K562 (cell line): ENCODE data around the gene DYNC2I2. TPM values are rescaled to one million over a fixed set of nuclear protein-coding genes. Genes with fewer than 3 reads are reported as not detected.
"Not testable (repeated sequence)": the region's sequence is repeated elsewhere in the genome, so short reads cannot be mapped to it uniquely, and the experiment has no call there.

ENCODE experiments used
- ATF7 ChIP-seq: fragments of 450-650 bp; IDR thresholded peaks from 2 replicates; pipeline ENCODE4 v1.7.1; 2014; ENCODE audit warnings: mild to moderate bottlenecking, moderate library complexity
- C11orf30 ChIP-seq: fragments of 450-650 bp; IDR thresholded peaks from 2 replicates; pipeline ENCODE4 v1.6.1; 2016; ENCODE audit warnings: low read depth, mild to moderate bottlenecking
- CC2D1A ChIP-seq: fragments of 450-650 bp; IDR thresholded peaks from 2 replicates; pipeline ENCODE4 v1.6.1; 2017; ENCODE audit warnings: mild to moderate bottlenecking
- CTBP1 ChIP-seq: fragments of 450-650 bp; IDR thresholded peaks from 2 replicates; pipeline ENCODE4 v1.6.1; 2016; ENCODE audit warnings: borderline replicate concordance
- EGR1 ChIP-seq: fragments of 450-650 bp; conservative IDR thresholded peaks from 2 replicates; pipeline ENCODE4 v1.6.1; 2017; ENCODE audit warnings: mild to moderate bottlenecking
- FOSL1 ChIP-seq: fragments of 200-800 bp; sonication (Bioruptor generic); conservative IDR thresholded peaks from 2 replicates; pipeline ENCODE4 v1.6.1; 2016; ENCODE audit warnings: missing genetic modification characterization, missing compliant biosample characterization
- HDAC2 ChIP-seq: fragments of 450-650 bp; IDR thresholded peaks from 2 replicates; pipeline ENCODE4 v1.6.1; 2016; ENCODE audit warnings: mild to moderate bottlenecking
- JUND ChIP-seq, 2 experiments: IDR thresholded peaks; 2 replicates in 1 of 2; 3 replicates in 1 of 2; pipeline ENCODE4 v1.6.1; 2011; ENCODE audit warnings: borderline replicate concordance in 2 of 2, low read depth in 2 of 2, low read length in 2 of 2, improper control_type of control experiment in 1 of 2, missing biosample characterization in 1 of 2, missing genetic modification characterization in 1 of 2, missing genetic modification reagents in 1 of 2
- L3MBTL2 ChIP-seq: fragments of 450-650 bp; IDR thresholded peaks from 2 replicates; pipeline ENCODE4 v1.6.1; 2016; ENCODE audit warnings: mild to moderate bottlenecking, moderate library complexity
- LEF1 ChIP-seq: fragments of 450-650 bp; IDR thresholded peaks from 2 replicates; pipeline ENCODE4 v1.6.1; 2016; ENCODE audit warnings: mild to moderate bottlenecking
- MTA1 ChIP-seq: fragments of 450-650 bp; IDR thresholded peaks from 2 replicates; pipeline ENCODE4 v1.6.1; 2017; ENCODE audit warnings: borderline replicate concordance
- NEUROD1 ChIP-seq: fragments of 150-350 bp; IDR thresholded peaks from 2 replicates; pipeline ENCODE4 v1.6.1; 2014; ENCODE audit warnings: borderline replicate concordance, low read length, low read depth; ENCODE audit not compliant: partially characterized antibody
- NR2C1 ChIP-seq, 2 experiments: fragments of 450-650 bp; IDR thresholded peaks; 2 replicates each; pipeline ENCODE4 v1.6.1; 2017; ENCODE audit warnings: mild to moderate bottlenecking in 2 of 2, antibody characterized with exemption in 1 of 2, inconsistent platforms in 1 of 2, missing compliant biosample characterization in 1 of 2, missing genetic modification characterization in 1 of 2
- NR2C2 ChIP-seq, 2 experiments: fragments of 200-800 bp in 1 of 2; sonication (Bioruptor generic) in 1 of 2; sonication (generic) in 1 of 2; formaldehyde crosslinking in 1 of 2; IDR thresholded peaks; 2 replicates each; pipeline versions ENCODE4 v1.6.1 to v1.8.0; 2016 to 2022; ENCODE audit warnings: mild to moderate bottlenecking in 1 of 2, missing compliant biosample characterization in 1 of 2, missing genetic modification characterization in 1 of 2, missing genetic modification reagents in 1 of 2
- NRF1 ChIP-seq, 2 experiments: fragments of 450-650 bp; IDR thresholded peaks in 1 of 2; conservative IDR thresholded peaks in 1 of 2; 2 replicates each; pipeline ENCODE4 v1.6.1; 2014; ENCODE audit warnings: mild to moderate bottlenecking in 2 of 2
- SMARCE1 ChIP-seq: fragments of 450-650 bp; IDR thresholded peaks from 2 replicates; pipeline ENCODE4 v1.7.1; 2016; ENCODE audit warnings: mild to moderate bottlenecking
- SOX6 ChIP-seq: fragments of 450-650 bp; IDR thresholded peaks from 2 replicates; pipeline ENCODE4 v1.6.1; 2014; ENCODE audit warnings: mild to moderate bottlenecking
- ZBTB2 ChIP-seq: fragments of 450-650 bp; IDR thresholded peaks from 2 replicates; pipeline ENCODE4 v1.6.1; 2016; ENCODE audit warnings: antibody characterized with exemption
- ZNF384 ChIP-seq: IDR thresholded peaks from 2 replicates; pipeline ENCODE4 v1.6.1; 2012; ENCODE audit warnings: low read depth, low read length, improper control_type of control experiment
- ZNF584 ChIP-seq: fragments of 200-800 bp; sonication (Bioruptor generic); IDR thresholded peaks from 2 replicates; pipeline ENCODE4 v1.6.1; 2016; ENCODE audit warnings: low read depth, mild to moderate bottlenecking, missing genetic modification characterization, missing compliant biosample characterization
- polyA plus RNA-seq, 8 experiments: library from polyadenylated mRNA; depleted of rRNA in 4 of 8; stranded (reverse) in 5 of 8; unstranded in 3 of 8; fragments of >200 nt; fragmentation: Nextera tagmentation in 2 of 8; fragmentation: Illumina TruSeq in 1 of 8; extraction: Ambion mirVana in 2 of 8; extraction: Trizol in 1 of 8; gene quantifications; 2 replicates each; pipeline versions ENCODE4 v1.2.1 to v1.2.3, GENCODE V29; 2011 to 2014; ENCODE audit warnings: inconsistent platforms in 1 of 8, missing spikeins in 1 of 8
- total RNA-seq, 7 experiments: library from RNA; depleted of rRNA in 6 of 7; stranded (reverse); fragments of >200 nt in 6 of 7; fragmentation: Illumina TruSeq in 2 of 7; extraction: Trizol in 2 of 7; gene quantifications; 2 replicates each; pipeline versions ENCODE4 v1.2.1 to v1.2.3, GENCODE V29; 2011 to 2021; ENCODE audit warnings: low replicate concordance in 1 of 7

Gene DYNC2I2
- total and polyA plus RNA-seq, 9 of the 15 experiments (the other 6 are each of a cell fraction or from before 2014, with no cell fraction given), result 1.5 to 249 (median 70.0) TPM

GRCh38 chr9:128666481-128666941, 9.9 kb upstream of the DYNC2I2 start (continued):
- TF ChIP-seq SOX6, result peak; percentile 71
- TF ChIP-seq ZBTB2, result peak; percentile 80
- peak; percentile 96 for TF ChIP-seq JUND (IDR thresholded peaks at IDR 0.05; ENCODE audit: borderline replicate concordance, low read depth, low read length)
- peak; percentile 94 for TF ChIP-seq JUND (tag; IDR thresholded peaks at IDR 0.05; ENCODE audit: borderline replicate concordance, low read depth, low read length)
- peak; percentile 97 for TF ChIP-seq ZNF384
- peak; percentile 64; the same call in 1 of the 2 replicates for TF ChIP-seq LEF1
- 0 out of 2 replicates have a peak, but pooled peaks have one; percentile 34 for TF ChIP-seq ZNF584 (CRISPR knock-in tag)
- peak in 1 of 2 experiments; percentile 16; a peak in 2 of 4 replicates for TF ChIP-seq NRF1 (conservative IDR thresholded peaks at IDR 0.05 in 1 of 2, IDR thresholded peaks at IDR 0.05 in 1 of 2)
- peak; percentile 89 for TF ChIP-seq EGR1
- TF ChIP-seq FOSL1 (tag), result peak; percentile 98
- peak; percentile 77 for TF ChIP-seq ATF7
- peak; percentile 36; the same call in 1 of the 2 replicates for TF ChIP-seq C11orf30
- TF ChIP-seq SMARCE1, result peak; percentile 97
- not testable (repeated sequence) for TF ChIP-seq NR2C2 (CRISPR knock-in tag; IDR thresholded peaks at IDR 0.05)
- peak; percentile 84 for TF ChIP-seq NR2C2 (tag; IDR thresholded peaks at IDR 0.05)
- TF ChIP-seq MTA1, result peak; percentile 76
- peak; percentile 82 for TF ChIP-seq CTBP1
- 0 out of 2 replicates have a peak, but pooled peaks have one; percentile 54 for TF ChIP-seq CC2D1A
- peak; percentile 23 for TF ChIP-seq NEUROD1
- peak; percentile 93 for TF ChIP-seq HDAC2
- TF ChIP-seq L3MBTL2, result peak; percentile 22; the same call in 1 of the 2 replicates
- peak; percentile 63; the same call in 1 of the 2 replicates for TF ChIP-seq NR2C1 (IDR thresholded peaks at IDR 0.05)
- TF ChIP-seq NR2C1 (tag; IDR thresholded peaks at IDR 0.05), result peak; percentile 74; the same call in 1 of the 2 replicates
- TF ChIP-seq, all 486 proteins: peak for 69; not testable (repeated sequence) for 417
